Hepatocyte (in vitro differentiated cells): Measurements from ENCODE around the gene COL4A2. TPM values are rescaled to one million over a fixed set of nuclear protein-coding genes. Genes with fewer than 3 reads are reported as not detected.

Experiments used
- DNase-seq: peaks from one replicate; pipeline ENCODE4 v3.0.0-alpha.2; 2016; ENCODE audit warnings: low spot score
- H2AFZ ChIP-seq: fragments of 200-600 bp; sonication (generic); 2 replicates; pipeline ENCODE4 v1.6.0; 2016; ENCODE audit warnings: antibody characterized with exemption, mild to moderate bottlenecking
- H3K27ac ChIP-seq: fragments of 200-600 bp; sonication (generic); 2 replicates; pipeline ENCODE4 v1.5.1; 2016; ENCODE audit warnings: mild to moderate bottlenecking
- H3K27me3 ChIP-seq: fragments of 200-600 bp; sonication (generic); 2 replicates; pipeline ENCODE4 v1.6.1; 2016
- H3K36me3 ChIP-seq: fragments of 200-600 bp; sonication (generic); replicated peaks from 2 replicates; pipeline ENCODE4 v1.5.1; 2016; ENCODE audit warnings: low read depth; ENCODE audit not compliant: insufficient read depth
- H3K4me1 ChIP-seq: fragments of 200-600 bp; sonication (generic); 2 replicates; pipeline ENCODE4 v1.5.1; 2016; ENCODE audit warnings: mild to moderate bottlenecking, moderate library complexity; ENCODE audit not compliant: insufficient read depth
- H3K4me2 ChIP-seq: fragments of 200-600 bp; sonication (generic); 2 replicates; pipeline ENCODE4 v1.6.0; 2016
- H3K4me3 ChIP-seq: fragments of 200-600 bp; sonication (generic); 2 replicates; pipeline ENCODE4 v1.5.1; 2016; ENCODE audit warnings: mild to moderate bottlenecking
- H3K79me2 ChIP-seq: fragments of 200-600 bp; sonication (generic); 2 replicates; pipeline ENCODE4 v1.6.0; 2017; ENCODE audit warnings: mild to moderate bottlenecking
- H3K9me2 ChIP-seq: fragments of 200-600 bp; sonication (generic); replicated peaks from 2 replicates; pipeline ENCODE4 v1.6.0; 2017; ENCODE audit warnings: mild to moderate bottlenecking; ENCODE audit not compliant: insufficient read depth
- H3K9me3 ChIP-seq: fragments of 200-600 bp; sonication (generic); 2 replicates; pipeline ENCODE4 v1.5.1; 2016; ENCODE audit warnings: low read depth, mild to moderate bottlenecking
- H4K20me1 ChIP-seq: fragments of 200-600 bp; sonication (generic); 2 replicates; pipeline ENCODE4 v1.6.0; 2016; ENCODE audit warnings: mild to moderate bottlenecking; ENCODE audit not compliant: insufficient read depth, poor library complexity, severe bottlenecking
- EZH2 ChIP-seq: fragments of 200-600 bp; sonication (generic); IDR thresholded peaks from 2 replicates; pipeline ENCODE4 v1.6.1; 2016; ENCODE audit warnings: antibody characterized with exemption, mild to moderate bottlenecking, borderline replicate concordance
- EZH2phosphoT487 ChIP-seq: fragments of 200-600 bp; sonication (generic); IDR thresholded peaks from one replicate; pipeline ENCODE4 v1.6.1; 2018; ENCODE audit warnings: antibody characterized with exemption, mild to moderate bottlenecking, low read depth, moderate library complexity; ENCODE audit not compliant: unreplicated experiment, severe bottlenecking
- WGBS: methylation state at CpG from one replicate; pipeline ENCODE4 v1.1.6; 2016; ENCODE audit warnings: low lambda C conversion rate; ENCODE audit errors: missing lambda C conversion rate; 5-methylcytosine and 5-hydroxymethylcytosine counted together
- polyA plus RNA-seq: library from polyadenylated mRNA; unstranded; fragments of >200 nt; fragmentation: Nextera tagmentation; extraction: Ambion mirVana; gene quantifications from 2 replicates; pipeline ENCODE4 v1.2.1, GENCODE V29; 2016
- total RNA-seq: library from RNA; depleted of rRNA; stranded (reverse); fragments of >200 nt; gene quantifications from 2 replicates; pipeline ENCODE4 v1.2.3, GENCODE V29; 2014
- TF ChIP-seq, protein P1 (sequence below): fragments of 200-600 bp; sonication (generic); IDR thresholded peaks from 2 replicates; pipeline ENCODE4 v1.5.1; 2016; ENCODE audit warnings: antibody characterized with exemption, mild to moderate bottlenecking; ENCODE audit not compliant: poor library complexity

The COL4A2 gene
- total and polyA plus RNA-seq, 2 experiments from 2014 or later, result 171 to 221 TPM

- H3K27me3 ChIP-seq, result no peaks in the 10 kb centered on the region
- TF ChIP-seq EZH2 (no peak), EZH2phosphoT487 (no peak)
- TF ChIP-seq, protein P1, sequence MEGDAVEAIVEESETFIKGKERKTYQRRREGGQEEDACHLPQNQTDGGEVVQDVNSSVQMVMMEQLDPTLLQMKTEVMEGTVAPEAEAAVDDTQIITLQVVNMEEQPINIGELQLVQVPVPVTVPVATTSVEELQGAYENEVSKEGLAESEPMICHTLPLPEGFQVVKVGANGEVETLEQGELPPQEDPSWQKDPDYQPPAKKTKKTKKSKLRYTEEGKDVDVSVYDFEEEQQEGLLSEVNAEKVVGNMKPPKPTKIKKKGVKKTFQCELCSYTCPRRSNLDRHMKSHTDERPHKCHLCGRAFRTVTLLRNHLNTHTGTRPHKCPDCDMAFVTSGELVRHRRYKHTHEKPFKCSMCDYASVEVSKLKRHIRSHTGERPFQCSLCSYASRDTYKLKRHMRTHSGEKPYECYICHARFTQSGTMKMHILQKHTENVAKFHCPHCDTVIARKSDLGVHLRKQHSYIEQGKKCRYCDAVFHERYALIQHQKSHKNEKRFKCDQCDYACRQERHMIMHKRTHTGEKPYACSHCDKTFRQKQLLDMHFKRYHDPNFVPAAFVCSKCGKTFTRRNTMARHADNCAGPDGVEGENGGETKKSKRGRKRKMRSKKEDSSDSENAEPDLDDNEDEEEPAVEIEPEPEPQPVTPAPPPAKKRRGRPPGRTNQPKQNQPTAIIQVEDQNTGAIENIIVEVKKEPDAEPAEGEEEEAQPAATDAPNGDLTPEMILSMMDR, result no peak
- no peak overlapping the region for H3K27ac ChIP-seq
- no peak overlapping the region for H3K4me2 ChIP-seq
- no peak overlapping the region for H2AFZ ChIP-seq
- no peak overlapping the region for H3K4me3 ChIP-seq
- H3K79me2 ChIP-seq, result peaks cover 66% of the 10 kb centered on the region
- no peaks in the 10 kb centered on the region for H3K36me3 ChIP-seq
- WGBS, result 94% methylated on average over 7 of the region's 7 CpGs
- no peak for DNase-seq
- H3K9me2 ChIP-seq, result no peaks in the 10 kb centered on the region
- peaks cover 13% of the 10 kb centered on the region for H3K4me1 ChIP-seq
- no peaks in the 10 kb centered on the region for H3K9me3 ChIP-seq
- H4K20me1 ChIP-seq, result no peaks in the 10 kb centered on the region
Measured at GRCh38 chr13:110345266-110345665, 38.2 kb downstream of the COL4A2 start.

- no peaks in the 10 kb centered on the region for H3K36me3 ChIP-seq
- peaks cover 70% of the 10 kb centered on the region for H3K79me2 ChIP-seq
- no peaks in the 10 kb centered on the region for H3K9me2 ChIP-seq
- 95% methylated on average over 4 of the region's 4 CpGs for WGBS
- H3K27me3 ChIP-seq, result no peaks in the 10 kb centered on the region
- H3K4me3 ChIP-seq, result no peak overlapping the region
- no peaks in the 10 kb centered on the region for H4K20me1 ChIP-seq
- peaks cover 9% of the 10 kb centered on the region for H3K4me1 ChIP-seq
- no peaks in the 10 kb centered on the region for H3K9me3 ChIP-seq
- TF ChIP-seq EZH2phosphoT487 (no peak), EZH2 (no peak)
- TF ChIP-seq, protein P1, result no peak
- H3K27ac ChIP-seq, result no peak overlapping the region
- no peak overlapping the region for H2AFZ ChIP-seq
- no peak for DNase-seq
- no peak overlapping the region for H3K4me2 ChIP-seq
Measured at GRCh38 chr13:110345701-110346100, 38.6 kb downstream of the COL4A2 start.

GRCh38 chr13:110346661-110347067 lies 39.6 kb downstream of the COL4A2 start:
- Histone ChIP-seq H3K9me3 (no peaks in the 10 kb centered on the region), H3K27me3 (no peaks in the 10 kb centered on the region), H3K4me1 (peaks cover under 1% of the 10 kb centered on the region), H3K36me3 (no peaks in the 10 kb centered on the region), H4K20me1 (no peaks in the 10 kb centered on the region), H3K9me2 (no peaks in the 10 kb centered on the region), H2AFZ (no peak overlapping the region), H3K4me2 (no peak overlapping the region), H3K79me2 (peaks cover 70% of the 10 kb centered on the region), H3K4me3 (no peak overlapping the region), H3K27ac (no peak overlapping the region)
- WGBS, result 89% methylated on average over 17 of the region's 17 CpGs
- TF ChIP-seq EZH2phosphoT487 (no peak), EZH2 (no peak)
- TF ChIP-seq, protein P1, result no peak
- no peak for DNase-seq

DNA sequence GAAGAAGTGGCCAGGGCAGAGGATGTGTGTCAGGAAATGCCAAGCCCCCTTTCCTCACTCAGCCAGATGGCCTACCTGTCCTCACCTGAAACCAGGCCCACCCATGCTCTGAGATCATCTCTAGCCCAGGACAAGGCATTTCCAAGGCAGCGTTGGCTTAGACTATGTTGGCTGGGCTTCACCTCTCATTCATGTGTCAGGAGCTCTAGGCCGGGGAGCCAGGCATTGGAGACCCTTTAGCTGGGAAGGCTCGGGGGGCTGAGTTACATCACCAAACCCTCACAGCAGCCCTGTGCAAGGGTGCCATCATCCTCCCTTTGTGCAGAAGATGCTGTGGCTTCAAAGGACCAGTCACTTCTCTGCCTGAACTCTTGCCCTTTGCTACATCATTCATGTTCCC lies 40.0 kb downstream of the COL4A2 start:
- no peaks in the 10 kb centered on the region for H3K27me3 ChIP-seq
- no peak for DNase-seq
- WGBS, result 100% methylated on average over 3 of the region's 3 CpGs
- no peak overlapping the region for H3K4me3 ChIP-seq
- no peak for TF ChIP-seq EZH2
- TF ChIP-seq, protein P1, result no peak
- no peak for TF ChIP-seq EZH2phosphoT487
- no peak overlapping the region for H3K27ac ChIP-seq
- no peaks in the 10 kb centered on the region for H3K9me2 ChIP-seq
- no peaks in the 10 kb centered on the region for H3K36me3 ChIP-seq
- no peak overlapping the region for H3K4me2 ChIP-seq
- H3K79me2 ChIP-seq, result peaks cover 74% of the 10 kb centered on the region
- H3K4me1 ChIP-seq, result no peaks in the 10 kb centered on the region
- H4K20me1 ChIP-seq, result no peaks in the 10 kb centered on the region
- H3K9me3 ChIP-seq, result no peaks in the 10 kb centered on the region
- H2AFZ ChIP-seq, result no peak overlapping the region
